Activated CD8-positive, alpha-beta memory T cell treated with anti-CD3 and anti-CD28 coated beads, Interleukin-2, amount 50 U/mL, for 24 hours (primary cell): Measurements from ENCODE around the gene CCL28.
"Not testable (repeated sequence)": the region's sequence is repeated elsewhere in the genome, so short reads cannot be mapped to it uniquely, and the experiment has no call there.

Source experiments
- DNase-seq: peaks from one replicate; pipeline ENCODE4 v3.0.0-alpha.2; 2020; ENCODE audit errors: extremely low read depth

Gene CCL28

GRCh38 chr5:43412156-43412555 is at the start of gene CCL28:
Gene CCL28 (minus strand): TSS chr5:43412391. CDS start chr5:43412316, 75 bp downstream.
- no peak for DNase-seq

GRCh38 chr5:43461066-43461465 is 48.9 kb upstream of the CCL28 start:
- no peak for DNase-seq

GRCh38 chr5:43456556-43456955 is 44.4 kb upstream of the CCL28 start:
- DNase-seq = no peak

DNA sequence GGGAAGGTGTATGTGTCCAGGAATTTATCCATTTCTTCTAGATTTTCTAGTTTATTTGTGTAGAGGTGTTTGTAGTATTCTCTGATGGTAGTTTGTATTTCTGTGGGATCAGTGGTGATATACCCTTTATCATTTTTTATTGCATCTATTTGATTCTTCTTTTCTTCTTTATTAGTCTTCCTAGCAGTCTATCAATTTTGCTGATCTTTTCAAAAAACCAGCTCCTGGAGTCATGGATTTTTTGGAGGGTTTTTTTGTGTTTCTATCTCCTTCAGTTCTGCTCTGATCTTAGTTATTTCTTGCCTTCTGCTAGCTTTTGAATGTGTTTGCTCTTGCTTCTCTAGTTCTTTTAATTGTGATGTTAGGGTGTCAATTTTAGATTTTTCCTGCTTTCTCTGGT is 29.4 kb upstream of the CCL28 start:
- not testable (repeated sequence) for DNase-seq

DNA sequence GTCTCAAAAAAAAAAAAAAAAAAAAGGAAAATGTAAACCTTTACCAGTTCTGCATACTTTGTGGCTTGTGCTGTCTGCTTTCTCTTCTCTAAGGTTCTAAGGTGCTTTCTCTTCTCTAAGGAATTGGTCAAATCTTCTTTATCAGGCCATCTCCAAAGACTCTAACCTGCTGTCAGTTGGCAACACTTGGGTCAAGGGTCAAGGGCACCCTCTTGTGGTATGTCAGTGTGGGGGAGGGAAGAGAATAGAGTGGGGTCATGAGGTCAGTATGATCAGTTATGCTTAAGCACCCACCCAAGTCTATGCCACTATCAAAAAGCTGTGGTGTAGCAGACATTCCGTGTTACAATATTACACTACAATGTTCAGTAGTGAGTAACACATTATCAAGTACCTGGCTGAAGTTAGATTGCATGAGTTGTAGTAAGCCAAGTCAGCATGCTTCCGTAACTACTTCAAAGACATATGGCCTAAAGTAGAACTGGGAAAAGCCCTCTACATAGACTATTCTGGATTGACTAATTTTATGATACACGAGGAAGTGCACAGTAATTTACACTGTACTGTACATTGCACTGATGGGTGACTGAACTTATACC is 25.0 kb upstream of the CCL28 start:
- no peak for DNase-seq

DNA sequence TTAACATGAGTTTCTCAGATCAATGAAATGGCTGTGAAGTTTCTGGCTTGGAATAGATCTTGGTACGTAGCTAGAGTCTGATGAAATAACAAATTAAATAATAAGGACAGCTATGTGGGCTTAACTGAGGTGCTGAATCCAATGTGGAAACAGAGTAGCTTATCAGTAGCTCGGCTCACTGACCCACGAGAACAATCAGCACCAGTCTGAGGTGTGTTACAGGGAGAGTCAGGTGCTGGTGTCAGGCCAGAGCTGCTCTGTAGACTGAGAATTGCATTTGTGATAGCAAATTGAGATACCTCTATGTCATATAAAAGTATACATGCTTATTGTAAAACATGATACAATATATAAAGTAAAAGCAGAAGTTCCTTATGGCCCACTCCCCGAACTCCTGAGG is 21.2 kb upstream of the CCL28 start:
- no peak for DNase-seq

- no peak for DNase-seq
These were observed 20.5 kb upstream of the CCL28 start for GRCh38 chr5:43432486-43433375.

DNA sequence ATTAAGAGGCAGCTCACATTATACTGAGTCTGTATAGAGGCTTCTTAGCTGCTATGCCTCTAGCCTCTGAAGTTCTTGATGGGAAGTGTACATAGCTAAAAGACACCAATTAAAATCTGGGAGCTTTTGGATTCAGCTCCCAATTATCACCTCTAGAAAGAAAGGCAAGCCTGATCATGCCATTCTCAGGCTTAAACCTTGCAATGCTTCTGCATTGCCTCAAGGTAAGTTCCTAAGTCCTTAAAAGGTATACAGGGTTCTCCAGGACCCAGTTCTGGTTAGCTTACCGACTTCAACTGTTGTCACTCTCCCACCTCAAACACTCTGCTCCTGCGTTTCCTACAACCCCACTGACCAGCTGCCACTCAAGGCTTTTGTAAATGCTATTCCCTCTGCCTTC is 17.5 kb upstream of the CCL28 start:
- no peak for DNase-seq

DNA sequence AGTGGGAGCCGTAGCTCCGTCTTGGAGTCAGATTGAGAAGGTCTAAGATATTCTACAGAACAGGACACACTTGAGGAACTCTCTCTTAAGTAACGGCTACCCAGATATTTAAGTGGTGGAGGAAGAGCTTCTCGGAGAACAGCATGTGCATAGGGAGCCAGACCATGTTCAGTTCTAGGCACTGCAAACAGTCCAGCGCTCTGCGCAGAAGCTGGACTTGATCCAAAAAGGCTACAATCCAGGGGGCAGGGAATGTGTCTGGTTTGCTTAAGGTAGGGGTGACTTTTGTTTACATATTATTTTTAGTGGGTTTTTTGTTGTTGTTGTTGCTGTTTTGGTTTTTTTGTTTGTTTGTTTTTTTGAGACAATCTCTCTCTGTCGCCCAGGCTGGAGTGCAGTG is 16.8 kb upstream of the CCL28 start:
- no peak for DNase-seq

DNA sequence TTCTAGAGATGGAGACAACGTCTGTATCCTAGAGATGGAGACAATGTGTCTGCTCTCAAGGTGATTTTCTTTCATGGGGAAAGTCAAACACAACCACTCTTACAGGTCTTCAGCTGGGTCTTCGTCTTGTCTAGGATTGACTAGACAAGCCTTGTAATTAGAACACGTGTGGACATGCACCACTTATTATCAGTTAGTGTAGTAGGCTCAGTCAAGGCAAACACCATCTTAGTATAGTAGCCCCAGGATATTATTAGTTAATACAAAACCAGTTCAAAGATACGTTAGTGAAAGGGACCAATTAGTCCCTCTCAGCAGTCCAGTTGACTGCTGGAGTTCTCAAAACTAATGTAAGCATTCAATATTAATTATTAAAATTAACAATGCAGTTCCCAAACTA is 15.1 kb upstream of the CCL28 start:
- no peak for DNase-seq

GRCh38 chr5:43425983-43426382 is 13.8 kb upstream of the CCL28 start:
- DNase-seq = no peak

GRCh38 chr5:43423086-43423485 is 10.9 kb upstream of the CCL28 start:
- DNase-seq = not testable (repeated sequence)

- DNase-seq = no peak
These were observed 10.0 kb upstream of the CCL28 start for GRCh38 chr5:43422143-43422542.

- DNase-seq = no peak
These were observed 9.4 kb upstream of the CCL28 start for GRCh38 chr5:43421450-43422133.

DNA sequence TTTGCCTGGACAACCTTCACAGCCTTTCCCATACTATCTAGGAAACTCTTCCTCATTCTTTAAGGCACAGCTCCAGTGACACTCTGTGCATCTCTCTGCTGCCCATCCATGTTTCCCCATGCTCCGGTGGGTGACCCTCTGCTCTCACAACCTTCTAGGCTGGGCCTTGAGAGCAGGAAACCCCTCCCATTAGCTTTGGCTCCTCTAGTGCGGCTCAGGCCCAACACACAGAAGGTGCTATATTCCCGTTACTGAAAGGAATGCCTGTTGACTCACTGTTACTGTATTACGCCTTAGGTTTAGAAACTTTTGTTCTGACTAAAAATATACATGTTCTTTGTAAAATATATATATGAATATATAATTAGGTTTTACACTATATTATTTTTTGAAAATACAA is 8.1 kb upstream of the CCL28 start:
- DNase-seq = no peak

DNA sequence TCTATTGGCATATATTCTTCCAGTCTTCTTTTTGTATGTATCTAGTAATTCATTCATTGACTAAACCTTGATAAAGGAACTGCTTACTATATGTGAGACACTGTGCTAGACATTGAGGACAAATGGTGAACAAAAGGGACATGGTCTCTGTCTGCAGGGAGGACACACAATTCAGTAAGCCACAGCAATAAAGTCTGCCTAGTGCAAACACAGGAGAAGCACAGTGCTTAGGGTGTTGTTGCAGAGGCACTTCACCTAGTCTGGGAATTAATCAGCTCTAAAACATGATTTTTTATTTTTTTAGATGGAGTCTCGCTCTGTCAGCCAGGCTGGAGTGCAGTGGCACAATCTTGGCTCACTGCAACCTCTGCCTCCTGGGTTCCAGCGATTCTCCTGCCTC is 6.4 kb upstream of the CCL28 start:
- DNase-seq = no peak

- DNase-seq = no peak
These were observed 4.7 kb upstream of the CCL28 start for GRCh38 chr5:43416803-43417394.

DNA sequence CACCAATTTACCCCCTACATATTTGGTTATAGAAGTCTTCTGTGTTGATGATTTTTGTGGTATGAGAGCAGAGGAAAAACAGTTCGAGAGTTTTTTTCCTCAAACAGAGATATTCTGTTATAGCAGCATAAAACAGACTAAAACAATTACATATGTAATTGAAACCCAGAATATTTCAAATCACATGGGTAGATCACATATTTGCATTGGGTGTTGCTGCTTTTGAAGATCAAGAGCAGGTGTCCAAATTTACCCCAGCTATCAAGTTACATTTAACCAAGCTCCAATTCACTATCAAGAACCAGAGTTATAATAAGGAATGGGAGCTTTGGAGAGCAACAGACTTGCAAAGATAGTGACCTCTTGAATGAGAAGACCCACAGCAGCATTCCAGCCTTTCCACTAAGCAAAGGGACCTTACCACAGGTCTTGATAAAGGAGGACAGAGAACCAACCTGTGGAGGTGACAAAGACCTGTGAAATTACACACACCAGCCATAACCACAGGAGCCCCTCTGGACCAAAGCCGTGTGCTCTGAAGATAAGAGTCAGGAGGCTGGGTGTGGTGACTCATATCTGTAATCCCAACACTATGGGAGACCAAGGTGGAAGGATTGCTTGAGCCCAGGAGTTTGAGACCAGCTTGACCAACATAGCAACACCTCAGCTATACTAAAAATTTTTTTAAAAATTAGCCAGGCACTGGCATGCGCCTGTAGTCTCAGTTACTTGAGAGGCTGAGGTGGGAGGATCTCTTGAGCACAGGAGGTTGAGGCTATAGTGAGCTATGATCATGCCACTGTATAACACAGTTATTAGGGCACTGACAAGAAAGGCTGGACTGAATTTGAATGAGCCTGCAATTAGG is 4.0 kb upstream of the CCL28 start:
- DNase-seq = no peak

- no peak for DNase-seq
These were observed 1.8 kb upstream of the CCL28 start for GRCh38 chr5:43413966-43414365.

DNA sequence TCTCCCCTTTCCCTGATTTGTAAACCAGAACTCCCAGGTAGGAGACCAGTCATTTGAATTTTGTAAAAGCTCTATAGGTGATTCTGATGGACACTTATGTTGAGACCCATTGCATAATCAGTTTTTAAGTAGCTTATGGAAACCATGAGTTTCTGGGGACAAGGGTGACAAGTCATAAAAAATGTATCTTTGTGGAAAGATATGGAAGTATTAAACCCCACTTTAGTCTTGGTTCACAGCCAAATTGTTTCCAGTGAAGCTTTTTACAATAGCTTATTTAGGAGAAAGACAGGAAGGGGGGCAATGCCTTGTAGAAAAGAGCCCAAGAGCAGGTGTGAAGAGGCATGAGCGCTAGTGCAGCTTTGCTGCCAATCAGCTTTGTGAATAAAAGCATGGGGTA is 453 bp upstream of the CCL28 start:
- no peak for DNase-seq

DNA sequence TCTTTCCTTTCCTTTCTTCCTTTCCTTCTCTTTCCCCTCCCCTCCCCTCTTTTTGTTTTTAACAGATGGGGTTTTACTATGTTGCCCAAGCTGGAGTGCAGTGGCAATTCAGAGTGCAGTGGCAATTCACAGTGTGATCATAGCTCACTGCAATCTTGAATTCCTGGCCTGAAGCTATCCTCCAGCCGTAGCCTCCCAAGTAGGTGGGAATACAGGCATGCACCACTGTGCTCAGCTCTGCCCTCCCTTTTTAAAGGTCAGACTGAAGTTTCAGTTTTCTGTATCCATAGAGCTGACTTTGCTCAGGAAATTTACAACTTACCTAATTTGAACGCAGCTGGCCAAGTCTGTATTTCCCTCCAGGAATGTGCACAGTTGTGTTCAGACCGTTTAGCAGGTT is 696 bp downstream of the CCL28 start:
- DNase-seq = no peak
